A172 (cell line): ENCODE measurements around the gene NADK2. TPM values are rescaled to one million over a fixed set of nuclear protein-coding genes. Genes with fewer than 3 reads are reported as not detected.
"Not testable (repeated sequence)": the region's sequence is repeated elsewhere in the genome, so short reads cannot be mapped to it uniquely, and the experiment has no call there.

ENCODE experiments used
- DNase-seq: peaks from one replicate; pipeline ENCODE4 v3.0.0-alpha.2; 2015; ENCODE audit warnings: low spot score
- total RNA-seq: library from RNA; depleted of rRNA; stranded (reverse); fragments of >200 nt; shearing (Covaris generic); gene quantifications from 2 replicates; pipeline ENCODE4 v1.2.3, GENCODE V29; 2014

The NADK2 gene
- total RNA-seq, 1 experiment from 2014 or later: 42.4 TPM

DNA sequence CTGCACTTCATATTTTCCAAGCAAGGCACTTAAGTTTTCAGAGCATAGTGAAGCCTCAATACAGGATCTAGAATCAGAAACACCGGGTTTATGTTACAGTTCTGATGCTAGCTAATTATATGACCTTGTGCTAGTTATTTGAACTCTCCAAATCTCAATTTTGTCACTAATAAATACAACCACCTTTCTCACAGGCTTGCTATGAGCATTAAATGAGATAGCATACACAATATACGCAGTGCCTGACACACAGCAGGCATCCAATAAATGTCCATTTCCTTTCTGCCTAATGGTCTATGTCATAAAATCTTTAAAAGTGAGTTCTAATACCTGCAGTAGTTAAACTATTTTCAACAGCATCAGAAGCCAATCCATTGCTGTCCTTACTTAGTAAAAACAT, 32.9 kb downstream of the NADK2 start:
- DNase-seq: no peak

DNA sequence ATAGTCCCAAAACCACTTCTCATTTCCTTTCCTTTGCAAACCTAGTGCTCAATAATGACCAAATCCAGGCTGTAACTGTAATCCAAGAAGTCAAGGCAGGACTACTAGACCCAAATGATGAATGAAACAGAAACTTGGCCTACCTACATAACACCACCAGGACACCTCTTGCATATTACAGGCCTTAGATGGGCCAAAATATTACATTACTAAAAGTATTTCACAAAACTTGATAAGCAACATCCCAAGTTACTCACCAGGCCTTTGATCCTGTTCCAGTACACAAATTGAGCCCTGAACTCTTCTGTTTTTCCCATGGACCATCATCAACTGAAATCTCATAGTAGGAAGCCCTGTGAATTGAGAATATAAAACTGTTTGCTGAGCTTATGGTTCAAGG, 34.8 kb downstream of the NADK2 start:
- no peak for DNase-seq

DNA sequence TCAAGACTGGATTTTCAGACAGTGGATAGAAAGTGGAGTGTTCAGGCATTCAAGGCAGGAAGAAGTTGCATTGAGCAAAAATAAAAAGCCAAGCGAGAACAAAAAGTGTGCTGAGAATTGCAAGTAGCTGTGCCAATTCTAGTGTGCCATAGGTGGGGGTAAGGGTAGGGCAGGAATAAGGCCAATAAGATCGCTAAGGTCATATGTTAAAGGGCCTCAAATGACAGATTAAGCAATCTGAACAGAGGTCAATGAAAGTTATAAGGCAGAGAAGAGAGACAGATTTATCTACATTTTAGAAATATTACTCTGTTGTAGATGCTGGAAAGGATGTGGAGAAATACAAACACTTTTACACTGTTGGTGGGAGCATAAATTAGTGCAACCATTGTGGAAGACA, 36.4 kb downstream of the NADK2 start:
- no peak for DNase-seq

DNA sequence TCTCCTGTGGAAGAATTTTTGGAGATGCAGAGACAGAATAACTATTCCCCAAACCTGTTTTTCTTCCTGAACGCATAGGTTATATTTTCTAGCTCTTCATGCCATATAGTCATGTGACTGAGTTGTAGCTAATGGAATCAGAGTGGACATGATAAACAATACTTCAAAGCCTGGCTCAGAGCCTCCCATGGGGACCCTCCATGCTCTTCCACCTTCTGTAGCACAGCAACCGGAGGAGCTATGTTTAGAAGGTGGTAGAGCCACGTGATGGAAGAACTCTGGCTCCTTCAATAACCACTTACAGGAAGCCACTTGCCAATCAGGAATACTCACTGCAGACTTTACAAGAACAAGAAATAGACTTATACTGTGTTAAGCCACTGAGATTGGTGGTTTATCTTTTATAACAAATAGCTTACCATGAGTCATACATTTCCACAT, 39.2 kb downstream of the NADK2 start:
- DNase-seq: peak; percentile 58

DNA sequence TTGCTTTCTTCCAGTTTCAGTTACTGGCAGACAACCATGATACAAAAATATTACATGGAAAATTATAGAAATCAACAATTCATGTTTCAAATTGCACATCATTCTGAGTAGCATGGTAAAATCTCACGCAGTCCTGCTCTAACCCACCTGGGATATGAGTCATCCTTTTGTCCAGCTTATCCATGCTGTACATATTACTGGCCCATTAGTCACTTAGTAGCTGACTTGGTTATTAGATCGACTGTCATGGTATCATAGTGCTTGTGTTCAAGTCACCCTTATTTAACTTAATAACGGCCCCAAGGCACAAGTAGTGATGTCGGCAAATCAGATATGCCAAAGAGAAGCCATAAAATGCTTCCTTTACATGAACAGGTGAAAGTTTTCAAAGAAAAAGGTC, 41.2 kb downstream of the NADK2 start:
- peak; percentile 51 for DNase-seq

DNA sequence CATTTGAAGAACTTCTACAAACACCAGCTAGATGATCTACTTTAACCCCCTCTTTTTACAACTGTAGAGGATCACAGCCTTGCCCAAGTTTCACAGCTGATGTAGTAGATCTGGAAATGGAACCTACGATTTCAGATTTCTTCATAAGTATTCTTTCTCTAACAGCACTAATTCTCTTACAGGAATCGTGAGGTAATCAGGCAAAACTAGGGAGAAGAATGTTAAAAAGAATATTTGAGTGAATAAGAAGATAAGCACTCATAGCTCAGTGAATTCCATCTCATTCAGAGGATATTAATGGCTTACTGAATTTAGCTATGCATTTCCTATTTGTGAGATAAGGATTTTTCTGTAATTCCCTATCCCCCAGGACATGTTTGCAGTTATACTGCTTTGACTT, 42.1 kb downstream of the NADK2 start:
- DNase-seq: no peak

DNA sequence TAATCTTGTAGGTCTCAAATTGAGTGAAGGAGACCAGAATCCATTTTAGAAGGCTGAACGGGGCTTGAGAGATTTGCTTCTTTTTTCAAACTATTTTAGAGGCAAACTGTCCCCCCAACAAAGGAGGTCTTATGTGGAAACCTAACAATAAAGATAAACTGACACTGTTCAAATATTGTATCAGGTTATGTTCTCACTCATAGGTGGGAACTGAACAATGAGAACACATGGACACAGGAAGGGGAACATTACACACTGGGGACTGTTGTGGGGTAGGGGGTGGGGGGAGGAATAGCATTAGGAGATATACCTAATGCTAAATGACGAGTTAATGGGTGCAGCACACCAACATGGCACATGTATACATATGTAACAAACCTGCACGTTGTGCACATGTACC, 42.9 kb downstream of the NADK2 start:
- not testable (repeated sequence) for DNase-seq

DNA sequence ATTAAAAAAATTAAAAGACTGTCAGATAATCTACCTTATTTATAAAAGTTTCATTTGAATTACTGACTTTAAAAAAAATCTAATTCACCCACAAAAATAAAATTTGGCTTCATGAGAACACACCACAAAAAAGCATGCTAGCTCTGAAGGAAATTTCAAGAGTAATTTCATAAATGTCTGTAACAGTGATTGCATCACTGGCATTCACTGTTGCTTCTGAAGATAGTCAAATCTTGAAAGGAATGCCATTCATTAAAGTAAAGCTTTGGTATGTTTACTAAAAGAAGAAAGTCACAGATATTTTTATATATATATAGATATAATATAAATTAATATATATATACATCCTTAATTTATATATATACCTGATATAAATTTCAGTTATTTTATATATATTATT, 43.4 kb downstream of the NADK2 start:
- no peak for DNase-seq

DNA sequence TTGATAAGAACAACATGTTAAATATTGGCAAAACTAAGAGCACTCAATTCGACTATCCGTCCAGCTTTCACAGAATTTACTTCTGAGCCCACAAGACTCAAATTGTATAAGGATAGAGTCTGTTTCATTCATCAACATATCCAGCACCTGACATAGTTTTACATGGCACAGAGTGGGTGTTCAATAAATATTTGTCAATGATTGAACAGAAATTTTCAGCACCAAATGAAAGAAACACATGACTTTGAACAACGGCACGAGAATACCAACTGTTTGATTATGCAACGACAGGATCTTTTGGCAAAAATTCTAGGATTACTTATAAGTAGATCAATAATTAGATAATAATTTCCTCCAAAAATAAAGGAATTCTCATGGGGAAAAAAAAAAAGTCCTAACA, 48.0 kb downstream of the NADK2 start:
- DNase-seq: no peak

DNA sequence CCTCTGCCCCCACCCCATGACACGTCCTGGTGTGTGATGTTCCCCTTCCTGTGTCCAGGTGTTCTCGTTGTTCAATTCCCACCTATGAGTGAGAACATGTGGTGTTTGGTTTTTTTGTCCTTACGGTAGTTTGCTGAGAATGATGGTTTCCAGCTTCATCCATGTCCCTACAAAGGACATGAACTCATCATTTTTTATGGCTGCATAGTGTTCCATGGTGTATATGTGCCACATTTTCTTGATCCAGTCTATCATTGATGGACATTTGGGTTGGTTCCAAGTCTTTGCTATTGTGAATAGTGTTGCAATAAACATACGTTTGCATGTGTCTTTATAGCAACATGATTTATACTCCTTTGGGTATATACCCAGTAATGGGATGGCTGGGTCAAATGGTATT, 57.3 kb downstream of the NADK2 start:
- not testable (repeated sequence) for DNase-seq

DNA sequence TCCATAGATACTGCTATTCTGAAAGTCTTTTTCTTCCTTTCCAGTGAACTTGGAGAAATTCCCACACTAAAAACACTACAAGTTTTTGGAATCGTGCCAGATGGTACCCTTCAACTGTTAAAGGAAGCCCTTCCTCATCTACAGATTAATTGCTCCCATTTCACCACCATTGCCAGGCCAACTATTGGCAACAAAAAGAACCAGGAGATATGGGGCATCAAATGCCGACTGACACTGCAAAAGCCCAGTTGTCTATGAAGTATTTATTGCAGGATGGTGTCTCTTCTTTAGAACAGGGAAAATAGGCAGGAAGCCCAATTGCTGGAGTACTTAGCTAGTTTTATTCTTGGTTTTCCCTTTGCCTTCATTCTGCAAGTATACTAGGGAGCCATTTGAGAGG, 60.0 kb downstream of the NADK2 start:
- DNase-seq: no peak

DNA sequence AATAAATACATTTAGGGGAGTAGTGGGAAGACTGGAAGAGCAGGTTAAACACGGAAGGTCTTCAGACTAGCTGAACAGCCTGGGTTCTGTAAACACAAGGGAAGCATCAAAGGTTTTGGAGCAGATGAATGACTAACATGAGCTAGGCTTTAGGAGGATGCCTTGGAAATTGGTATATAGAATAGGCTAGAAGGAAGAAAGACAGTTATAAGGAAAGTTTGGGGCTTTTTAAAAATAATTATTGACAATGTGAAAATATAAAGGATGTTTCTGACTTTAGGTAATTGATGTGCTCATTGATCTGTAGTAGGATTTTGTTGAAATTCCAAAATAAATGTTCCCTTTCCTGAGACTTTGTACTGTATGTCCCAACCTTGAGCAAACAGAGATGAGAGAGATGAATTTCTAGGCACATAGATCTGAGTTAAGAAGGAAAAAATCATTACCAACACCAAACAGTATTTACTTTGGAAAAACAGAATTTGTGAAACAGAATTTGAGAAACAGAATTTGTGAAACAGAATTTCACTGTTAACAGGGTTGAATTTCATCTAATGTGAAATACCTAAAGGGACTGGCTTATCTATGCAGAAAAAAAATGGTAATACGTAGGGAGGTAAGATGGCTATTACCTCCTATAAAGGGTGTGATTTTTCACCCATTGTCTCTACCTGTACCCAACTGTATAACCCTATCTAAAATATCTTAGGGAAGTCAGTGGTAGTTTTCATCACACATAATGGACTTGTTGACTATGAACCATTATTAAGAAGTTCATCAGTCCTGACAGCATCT, 61.0 kb downstream of the NADK2 start:
- DNase-seq: no peak

DNA sequence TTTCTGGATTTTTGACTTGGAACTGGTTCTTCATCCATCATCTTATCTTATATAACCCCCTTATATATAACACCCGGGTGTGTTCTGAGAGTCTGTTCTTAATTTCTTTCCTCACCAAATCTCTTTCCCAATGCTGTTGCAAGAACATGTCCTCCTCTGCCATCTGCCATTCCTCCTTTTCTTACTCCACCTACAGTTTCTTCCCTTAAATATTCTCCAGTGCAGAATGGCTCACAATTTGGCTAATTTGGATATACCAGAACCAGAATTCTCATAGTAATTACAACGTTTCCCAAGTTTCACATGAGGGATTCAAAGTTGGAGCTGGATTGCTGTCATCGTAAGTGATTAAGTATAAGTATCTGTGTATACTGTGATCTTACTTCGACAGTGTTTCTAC, 61.8 kb downstream of the NADK2 start:
- DNase-seq: no peak

DNA sequence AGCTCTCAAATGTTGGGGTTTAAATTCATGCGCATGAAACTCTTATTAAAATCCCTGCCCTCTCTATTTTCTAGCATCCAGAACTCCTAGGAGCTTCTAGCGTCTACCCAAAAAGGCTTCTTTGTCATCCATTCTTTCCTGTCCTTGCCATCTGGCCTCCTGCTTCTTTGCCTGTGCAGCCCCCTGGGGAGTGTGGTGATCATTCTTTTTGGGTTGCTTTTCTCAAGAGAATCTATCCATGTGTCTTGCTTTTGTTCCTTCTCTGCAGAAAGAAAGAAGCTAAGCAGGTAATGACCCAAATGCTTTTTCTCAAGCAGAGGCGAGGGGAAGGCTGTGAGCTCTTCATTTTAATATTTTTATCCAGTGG, 63.2 kb downstream of the NADK2 start:
- DNase-seq: no peak

DNA sequence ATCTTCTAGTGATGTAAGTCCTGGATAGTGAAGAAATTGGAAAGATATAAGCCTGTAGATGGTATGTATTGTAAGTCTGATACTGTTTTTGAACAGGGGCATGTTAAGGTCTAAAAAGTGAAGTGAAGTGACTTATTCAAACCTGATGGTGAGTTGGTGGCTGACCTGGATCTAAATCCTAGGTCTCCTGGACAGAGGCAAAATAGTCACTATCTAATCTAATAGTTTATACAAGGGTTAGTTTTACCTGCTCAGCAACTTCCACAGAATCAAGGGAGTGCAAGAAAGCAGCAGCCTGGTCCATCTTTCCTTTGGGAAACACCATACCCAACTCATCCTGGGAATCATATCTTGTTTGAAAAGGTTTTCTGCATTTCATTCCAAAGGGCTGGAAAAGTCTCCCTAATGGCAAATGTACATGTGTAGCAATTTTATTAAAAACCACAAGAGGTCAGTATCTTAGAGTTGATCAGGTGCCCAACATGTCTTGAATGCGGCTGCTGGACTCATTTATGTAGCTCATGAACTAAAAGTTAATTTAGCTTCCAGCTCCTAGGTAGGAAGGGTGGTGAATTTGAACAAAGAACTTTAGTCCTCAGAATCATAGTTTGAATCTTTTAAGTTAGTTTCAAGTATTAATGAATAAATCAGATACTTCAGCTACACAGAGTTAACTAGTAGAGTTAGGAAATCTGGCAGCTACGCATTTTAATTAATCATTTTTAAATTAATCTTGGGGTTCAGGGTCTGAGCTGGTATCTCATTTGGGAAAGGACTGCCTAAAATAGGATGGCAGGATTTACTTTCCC, 63.8 kb downstream of the NADK2 start:
- DNase-seq: peak; percentile 53

DNA sequence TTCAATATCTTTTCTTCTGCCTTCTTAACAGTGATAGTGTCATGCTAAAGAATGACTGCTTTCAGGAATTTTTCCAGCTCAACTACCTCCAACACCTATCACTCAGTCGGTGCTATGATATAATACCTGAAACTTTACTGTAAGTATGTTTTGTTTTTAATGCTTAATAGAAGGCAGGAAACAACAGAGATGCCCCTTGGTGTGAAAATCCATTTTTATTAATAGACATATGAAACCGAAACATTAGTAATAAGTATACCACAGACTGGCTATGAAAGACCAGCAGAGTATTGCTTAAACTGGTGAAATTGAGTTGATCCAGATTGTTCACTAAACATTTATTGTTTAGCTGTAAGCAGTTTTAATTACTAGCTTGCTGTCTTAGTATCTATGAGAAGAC, 64.6 kb downstream of the NADK2 start:
- DNase-seq: no peak

DNA sequence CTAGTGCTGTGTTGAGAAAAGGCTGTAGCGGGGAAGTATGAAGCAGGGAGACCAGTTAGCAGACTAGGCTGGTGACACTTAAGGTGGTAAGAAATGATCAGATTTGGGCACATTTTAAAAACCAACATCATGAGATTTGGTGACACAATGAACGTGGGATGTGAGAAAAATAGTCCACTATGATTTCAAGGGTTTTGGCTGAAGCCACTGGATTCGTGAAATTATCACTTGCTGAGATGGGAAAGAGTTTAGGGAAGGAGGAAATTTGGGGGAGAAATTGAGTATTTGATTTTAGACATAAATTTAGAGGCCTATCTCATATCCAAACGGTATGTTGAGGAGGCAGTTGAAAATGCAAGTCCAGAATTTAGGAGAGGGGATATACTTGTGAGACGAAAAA, 66.7 kb downstream of the NADK2 start:
- no peak for DNase-seq

DNA sequence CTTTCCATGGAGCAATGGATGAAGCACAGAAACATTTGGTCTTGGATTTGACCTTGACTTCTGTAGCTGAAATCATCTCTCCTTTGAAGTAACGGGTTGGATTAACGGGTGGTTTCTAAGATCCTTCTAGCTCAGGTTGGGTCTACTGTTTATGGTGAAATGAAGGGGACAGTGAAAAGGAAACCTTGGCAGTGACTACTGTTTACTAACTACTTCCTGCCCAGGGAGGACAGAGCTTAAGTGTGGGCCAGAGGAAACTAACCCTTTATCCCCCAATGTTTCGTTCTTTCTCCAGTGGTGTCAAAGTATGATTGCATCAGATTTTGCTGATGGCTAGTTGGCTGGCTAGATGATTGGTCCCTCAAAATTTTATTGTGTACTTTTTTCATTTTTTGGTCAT, 67.6 kb downstream of the NADK2 start:
- DNase-seq: no peak

DNA sequence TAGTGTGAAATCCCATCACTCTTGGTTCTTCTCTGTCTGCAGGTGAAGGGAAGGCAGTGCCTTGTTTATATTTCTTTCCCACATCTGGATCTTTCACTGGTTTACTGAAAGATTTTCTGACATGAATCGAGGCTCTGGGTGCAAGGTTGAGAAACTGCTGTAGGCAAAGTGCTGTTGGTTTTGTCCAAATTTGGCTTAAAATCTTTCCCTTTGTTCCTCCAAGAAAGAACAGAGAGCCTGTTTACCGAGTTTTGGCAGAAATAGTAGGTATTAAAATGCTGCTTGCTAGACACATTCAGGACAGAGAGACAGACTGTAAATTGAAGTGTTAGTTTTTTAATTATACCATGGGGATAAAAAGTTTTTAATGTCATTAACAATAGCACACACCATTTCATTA, 68.3 kb downstream of the NADK2 start:
- no peak for DNase-seq

DNA sequence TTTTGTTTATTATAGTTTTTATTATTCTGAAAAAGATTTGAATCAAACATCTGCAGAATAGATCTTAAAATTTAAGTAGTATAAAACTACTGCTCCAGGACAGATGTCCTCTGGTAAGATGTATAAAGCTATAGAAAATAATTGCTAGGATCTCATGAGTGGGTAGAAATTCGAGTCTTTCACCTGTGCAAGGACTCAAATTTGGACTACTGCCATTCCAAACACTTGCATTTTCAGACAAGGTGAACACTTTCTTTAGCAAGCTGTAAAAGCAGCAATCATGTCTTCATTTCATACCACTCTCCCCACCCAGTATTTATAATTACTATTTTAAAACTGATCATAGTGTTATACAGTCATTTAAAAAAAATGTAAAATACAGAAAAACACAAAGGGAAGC, 69.1 kb downstream of the NADK2 start:
- DNase-seq: no peak

DNA sequence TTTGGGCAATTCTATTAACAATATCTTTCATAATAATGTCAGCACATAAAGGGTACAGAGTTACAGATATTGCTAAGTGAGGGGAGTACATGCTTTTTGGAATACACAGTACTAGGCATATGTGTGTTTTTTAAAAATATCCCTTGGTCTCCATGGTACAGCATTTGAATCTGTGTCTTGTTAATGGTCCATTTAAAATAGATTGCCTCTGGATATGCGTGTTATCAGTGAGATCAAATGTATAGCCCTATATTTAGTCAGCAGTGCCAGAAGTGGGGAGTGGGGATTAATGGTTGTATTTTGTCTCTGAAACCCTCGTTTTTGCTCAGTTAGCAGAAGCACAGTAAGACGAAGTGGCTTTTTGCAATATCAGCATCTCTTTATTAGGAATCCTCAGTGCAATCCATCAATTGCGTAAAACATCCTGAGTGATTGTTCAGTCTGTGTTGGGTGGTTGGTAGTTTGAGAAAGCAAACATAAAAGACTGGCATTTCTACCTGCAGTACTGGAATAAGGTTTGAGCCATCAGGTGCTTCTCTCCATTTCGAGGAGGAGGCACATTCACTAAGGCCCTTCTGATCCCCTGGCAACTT, 70.8 kb downstream of the NADK2 start:
- no peak for DNase-seq

DNA sequence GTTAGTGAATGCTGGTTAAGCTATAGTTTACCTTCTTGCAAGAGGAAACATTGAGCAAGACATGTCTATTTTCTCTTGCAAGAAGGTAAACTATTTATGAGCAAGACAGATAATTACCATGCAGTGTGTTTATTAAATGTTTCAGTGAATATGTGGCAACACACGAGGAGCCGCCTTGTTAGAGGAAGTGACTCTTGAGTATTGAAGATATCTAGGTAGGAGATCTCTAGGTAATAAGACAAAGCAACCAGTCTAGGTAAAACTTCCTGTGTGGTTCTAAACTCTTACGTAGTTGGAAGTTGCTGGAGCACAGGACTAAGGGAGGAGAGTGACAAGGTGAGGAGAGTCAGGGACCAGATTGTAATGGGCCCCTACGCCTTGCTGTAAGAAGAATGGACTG, 73.0 kb downstream of the NADK2 start:
- no peak for DNase-seq

DNA sequence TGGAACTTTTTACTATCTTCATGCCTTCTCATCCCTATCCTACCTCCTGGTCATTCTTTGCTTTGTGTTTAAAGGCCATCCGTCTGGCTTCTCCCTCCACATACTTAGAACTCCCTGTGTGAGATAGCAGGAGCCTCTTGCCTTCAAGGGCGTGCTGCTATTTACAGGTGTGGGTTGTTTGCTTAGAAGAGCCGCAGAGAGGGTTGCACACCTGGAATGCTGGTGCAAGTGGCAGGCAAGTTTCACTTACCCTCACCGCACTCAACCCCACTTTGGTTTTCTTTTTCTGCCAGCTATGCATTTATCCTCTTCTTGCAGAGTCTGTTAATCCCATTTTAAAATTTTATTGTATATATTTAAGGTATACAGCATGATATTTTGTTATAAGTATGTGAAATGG, 77.3 kb downstream of the NADK2 start:
- no peak for DNase-seq
